A549 (cell line): ENCODE measurements around the gene ANO6. TPM values are rescaled to one million over a fixed set of nuclear protein-coding genes. Genes with fewer than 3 reads are reported as not detected.

ENCODE experiments used
- ATAC-seq, 2 experiments: fragments of 200-7000 bp in 1 of 2; fragments of >200 bp in 1 of 2; cut with Nextera tagmentation in 1 of 2; cut with Tn5 transposase in 1 of 2; 3 replicates each; pipeline versions ENCODE4 v1.8.0 to v1.9.1; 2018 to 2020; ENCODE audit warnings: mild to moderate bottlenecking in 1 of 2, moderate library complexity in 1 of 2
- CTCF ChIA-PET: fragments of 300-600 bp; sonication (Branson Sonifier 250); formaldehyde crosslinking; extraction: SDS; loops from one replicate; lab custom pipeline; 2021; ENCODE audit warnings: antibody characterized with exemption, inconsistent platforms; lab: Yijun Ruan, JAX
- POLR2A ChIA-PET: fragments of 350-600 bp; formaldehyde crosslinking; extraction: SDS; loops from one replicate; lab custom pipeline; 2021; ENCODE audit warnings: antibody characterized with exemption, inconsistent platforms; lab: Yijun Ruan, JAX
- DNase-seq, 2 experiments: peaks; one replicate each; pipeline versions ENCODE4 v3.0.0 to v3.0.0-alpha.2; 2011 to 2016; ENCODE audit warnings: low read depth in 1 of 2, low spot score in 1 of 2
- FAIRE-seq: peaks from 2 replicates; lab custom pipeline; 2011; peaks lifted over from hg19 to GRCh38; lab: Jason Lieb, UNC
- H3K27ac ChIP-seq, 2 experiments: fragments of >200 bp; sonication (Bioruptor Twin); formaldehyde crosslinking; 3 replicates each; pipeline ENCODE4 v1.5.1; 2016 to 2017
- H3K4me1 ChIP-seq: fragments of >200 bp; sonication (Bioruptor Twin); formaldehyde crosslinking; 3 replicates; pipeline ENCODE4 v1.6.1; 2016
- H3K4me2 ChIP-seq: fragments of >200 bp; sonication (Bioruptor Twin); formaldehyde crosslinking; 3 replicates; pipeline ENCODE4 v1.6.1; 2016
- H3K4me3 ChIP-seq: fragments of >200 bp; sonication (Bioruptor Twin); formaldehyde crosslinking; 3 replicates; pipeline ENCODE4 v1.5.1; 2016
- H3K9me3 ChIP-seq: fragments of >200 bp; sonication (Bioruptor Twin); formaldehyde crosslinking; 3 replicates; pipeline ENCODE4 v1.6.1; 2016
- CTCF ChIP-seq: fragments of >200 bp; sonication (Bioruptor Twin); formaldehyde crosslinking; IDR thresholded peaks from 3 replicates; pipeline ENCODE4 v1.5.1; 2016
- EHF ChIP-seq: fragments of 250-450 bp; sonication (Bioruptor Pico); IDR thresholded peaks from 2 replicates; pipeline ENCODE4 v1.5.0; 2020; ENCODE audit warnings: mild to moderate bottlenecking
- EHMT2 ChIP-seq: fragments of 200-600 bp; sonication (generic); IDR thresholded peaks from 2 replicates; pipeline ENCODE4 v1.6.1; 2016; ENCODE audit warnings: antibody characterized with exemption, low read depth, mild to moderate bottlenecking, moderate library complexity
- FOSB ChIP-seq: fragments of 250-450 bp; sonication (Bioruptor Pico); IDR thresholded peaks from 2 replicates; pipeline ENCODE4 v1.5.0; 2020; ENCODE audit warnings: mild to moderate bottlenecking, moderate library complexity
- FOSL2 ChIP-seq, 2 experiments: fragments of 450-650 bp in 1 of 2; fragments of >200 bp in 1 of 2; sonication (Bioruptor Twin) in 1 of 2; formaldehyde crosslinking; IDR thresholded peaks; 2 replicates each; pipeline versions ENCODE4 v1.5.0 to v1.6.1; 2016 to 2020; ENCODE audit warnings: mild to moderate bottlenecking in 1 of 2, moderate library complexity in 1 of 2
- HDAC2 ChIP-seq: fragments of 200-600 bp; sonication (generic); IDR thresholded peaks from 2 replicates; pipeline ENCODE4 v1.6.1; 2016
- HEYL ChIP-seq: fragments of 250-450 bp; sonication (Bioruptor Pico); IDR thresholded peaks from 2 replicates; pipeline ENCODE4 v1.8.0; 2021; ENCODE audit warnings: mild to moderate bottlenecking, moderate library complexity
- JUNB ChIP-seq: fragments of >200 bp; sonication (Bioruptor Twin); formaldehyde crosslinking; IDR thresholded peaks from 2 replicates; pipeline ENCODE4 v1.6.1; 2016
- RARB ChIP-seq: fragments of 250-450 bp; sonication (Bioruptor Pico); IDR thresholded peaks from 2 replicates; pipeline ENCODE4 v1.8.0; 2021; ENCODE audit warnings: mild to moderate bottlenecking, moderate library complexity
- SREBF2 ChIP-seq: fragments of 450-650 bp; IDR thresholded peaks from 2 replicates; pipeline ENCODE4 v1.6.1; 2014; ENCODE audit warnings: mild to moderate bottlenecking, moderate library complexity
- ZFP36 ChIP-seq: fragments of 450-650 bp; IDR thresholded peaks from 2 replicates; pipeline ENCODE4 v1.6.1; 2014; ENCODE audit warnings: borderline replicate concordance; ENCODE audit not compliant: partially characterized antibody
- ZSCAN20 ChIP-seq: fragments of 250-450 bp; sonication (Bioruptor Pico); IDR thresholded peaks from 2 replicates; pipeline ENCODE4 v1.8.0; 2022; ENCODE audit warnings: mild to moderate bottlenecking, moderate library complexity
- WGBS: methylation state at CpG from one replicate; pipeline ENCODE4 v1.1.6; 2017; ENCODE audit errors: missing lambda C conversion rate; 5-methylcytosine and 5-hydroxymethylcytosine counted together
- polyA plus RNA-seq, 4 experiments: library from polyadenylated mRNA; depleted of rRNA in 3 of 4; stranded (reverse); fragments of >200 nt; fragmentation: RNase III in 1 of 4; extraction: RNeasy Plus Mini Kit Qiagen cat#74134 plus additional on column Dnase treatment in 1 of 4; gene quantifications; 2 replicates in 3 of 4; 3 replicates in 1 of 4; pipeline ENCODE4 v1.2.3, GENCODE V29; 2011 to 2017
- TF ChIP-seq, protein P1 (sequence below): fragments of 200-600 bp; sonication (generic); IDR thresholded peaks from 2 replicates; pipeline ENCODE4 v1.6.1; 2016; ENCODE audit warnings: antibody characterized with exemption, mild to moderate bottlenecking, moderate library complexity
- TF ChIP-seq, protein P2 (sequence below): fragments of >200 bp; sonication (Bioruptor Twin); formaldehyde crosslinking; IDR thresholded peaks from 2 replicates; pipeline ENCODE4 v1.6.1; 2016
- TF ChIP-seq, protein P3 (sequence below): IDR thresholded peaks from 2 replicates; pipeline ENCODE4 v1.6.1; 2012

Gene ANO6
- polyA plus RNA-seq, 2 of the 4 experiments (the other 2 are of a cell fraction): 41.7 to 80.0 TPM

DNA sequence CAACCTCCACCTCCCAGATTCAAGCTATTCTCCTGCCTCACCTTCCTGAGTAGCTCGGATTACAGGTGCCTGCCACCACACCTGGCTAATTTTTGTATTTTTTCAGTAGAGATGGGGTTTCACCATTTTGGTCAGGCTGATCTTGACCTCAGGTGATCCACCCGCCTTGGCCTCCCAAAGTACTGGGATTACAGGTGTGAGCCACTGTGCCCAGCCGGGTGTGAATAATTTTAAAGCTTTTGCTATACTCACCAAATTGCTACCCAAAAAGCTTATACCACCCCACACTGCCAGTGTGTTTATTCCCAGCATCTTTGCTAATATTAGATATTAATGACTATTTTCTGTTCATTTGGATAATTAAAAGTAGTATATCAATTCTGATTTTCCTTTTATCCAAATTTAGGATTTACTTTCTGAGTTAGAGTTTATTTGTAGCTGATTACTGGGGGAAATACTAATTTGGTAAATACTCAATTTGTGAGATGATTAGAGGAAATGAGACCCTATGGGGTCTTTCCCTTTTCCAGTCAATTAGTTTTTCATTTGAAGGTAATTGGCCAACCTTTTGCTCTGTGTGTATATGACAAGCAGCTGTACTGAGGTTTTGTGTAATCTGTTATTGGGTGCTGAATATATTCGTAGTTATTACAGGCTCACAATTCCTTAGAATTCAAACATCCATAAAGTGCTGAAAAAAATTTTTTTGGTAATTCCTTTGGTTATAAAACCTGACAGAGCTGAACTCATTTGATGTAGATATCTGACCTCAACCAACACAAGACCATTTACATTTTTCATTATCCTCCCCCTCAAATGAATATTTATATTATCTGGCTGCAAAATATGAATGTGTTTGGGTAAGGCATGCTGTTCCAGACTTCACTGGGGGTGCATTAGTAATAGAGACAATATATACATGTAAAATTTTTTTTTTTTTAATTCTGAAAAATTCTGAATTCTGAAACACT is 73.6 kb downstream of the ANO6 start:
- DNase-seq: no peak
- peaks cover 40% of the 10 kb centered on the region for H3K4me1 ChIP-seq
- no peak overlapping the region for H3K4me3 ChIP-seq
- H3K9me3 ChIP-seq: no peaks in the 10 kb centered on the region
- no peak overlapping the region for H3K4me2 ChIP-seq
- POLR2A ChIA-PET: interaction anchor here (0.7 kb wide), 1 partner anchor 54 kb away, joined by 5 read pairs; no protein-coding TSS in a partner anchor
- WGBS: 93% methylated on average over 4 of the region's 4 CpGs
- TF ChIP-seq RARB (CRISPR knock-in tag) (no peak), HEYL (CRISPR knock-in tag) (no peak), FOSL2 (IDR thresholded peaks at IDR 0.05) (no peak), FOSL2 (CRISPR knock-in tag; IDR thresholded peaks at IDR 0.05) (no peak), SREBF2 (no peak), HDAC2 (no peak), ZSCAN20 (CRISPR knock-in tag) (no peak), ZFP36 (no peak), EHF (no peak), JUNB (no peak), CTCF (no peak)
- TF ChIP-seq, protein P1, sequence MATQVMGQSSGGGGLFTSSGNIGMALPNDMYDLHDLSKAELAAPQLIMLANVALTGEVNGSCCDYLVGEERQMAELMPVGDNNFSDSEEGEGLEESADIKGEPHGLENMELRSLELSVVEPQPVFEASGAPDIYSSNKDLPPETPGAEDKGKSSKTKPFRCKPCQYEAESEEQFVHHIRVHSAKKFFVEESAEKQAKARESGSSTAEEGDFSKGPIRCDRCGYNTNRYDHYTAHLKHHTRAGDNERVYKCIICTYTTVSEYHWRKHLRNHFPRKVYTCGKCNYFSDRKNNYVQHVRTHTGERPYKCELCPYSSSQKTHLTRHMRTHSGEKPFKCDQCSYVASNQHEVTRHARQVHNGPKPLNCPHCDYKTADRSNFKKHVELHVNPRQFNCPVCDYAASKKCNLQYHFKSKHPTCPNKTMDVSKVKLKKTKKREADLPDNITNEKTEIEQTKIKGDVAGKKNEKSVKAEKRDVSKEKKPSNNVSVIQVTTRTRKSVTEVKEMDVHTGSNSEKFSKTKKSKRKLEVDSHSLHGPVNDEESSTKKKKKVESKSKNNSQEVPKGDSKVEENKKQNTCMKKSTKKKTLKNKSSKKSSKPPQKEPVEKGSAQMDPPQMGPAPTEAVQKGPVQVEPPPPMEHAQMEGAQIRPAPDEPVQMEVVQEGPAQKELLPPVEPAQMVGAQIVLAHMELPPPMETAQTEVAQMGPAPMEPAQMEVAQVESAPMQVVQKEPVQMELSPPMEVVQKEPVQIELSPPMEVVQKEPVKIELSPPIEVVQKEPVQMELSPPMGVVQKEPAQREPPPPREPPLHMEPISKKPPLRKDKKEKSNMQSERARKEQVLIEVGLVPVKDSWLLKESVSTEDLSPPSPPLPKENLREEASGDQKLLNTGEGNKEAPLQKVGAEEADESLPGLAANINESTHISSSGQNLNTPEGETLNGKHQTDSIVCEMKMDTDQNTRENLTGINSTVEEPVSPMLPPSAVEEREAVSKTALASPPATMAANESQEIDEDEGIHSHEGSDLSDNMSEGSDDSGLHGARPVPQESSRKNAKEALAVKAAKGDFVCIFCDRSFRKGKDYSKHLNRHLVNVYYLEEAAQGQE: no peak
- TF ChIP-seq, protein P2, sequence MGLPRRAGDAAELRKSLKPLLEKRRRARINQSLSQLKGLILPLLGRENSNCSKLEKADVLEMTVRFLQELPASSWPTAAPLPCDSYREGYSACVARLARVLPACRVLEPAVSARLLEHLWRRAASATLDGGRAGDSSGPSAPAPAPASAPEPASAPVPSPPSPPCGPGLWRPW: no peak
- TF ChIP-seq, all 56 proteins: peak for 0
- ATAC-seq (no peak), FAIRE-seq (no peak)
- H3K27ac ChIP-seq: no peak overlapping the region; a peak in 1 of 6 replicates
- CTCF ChIA-PET: interaction anchor here (0.6 to 5.6 kb wide), 3 partner anchors 20 to 473 kb away, joined by 3 to 27 read pairs (median 3); no protein-coding TSS in a partner anchor

DNA sequence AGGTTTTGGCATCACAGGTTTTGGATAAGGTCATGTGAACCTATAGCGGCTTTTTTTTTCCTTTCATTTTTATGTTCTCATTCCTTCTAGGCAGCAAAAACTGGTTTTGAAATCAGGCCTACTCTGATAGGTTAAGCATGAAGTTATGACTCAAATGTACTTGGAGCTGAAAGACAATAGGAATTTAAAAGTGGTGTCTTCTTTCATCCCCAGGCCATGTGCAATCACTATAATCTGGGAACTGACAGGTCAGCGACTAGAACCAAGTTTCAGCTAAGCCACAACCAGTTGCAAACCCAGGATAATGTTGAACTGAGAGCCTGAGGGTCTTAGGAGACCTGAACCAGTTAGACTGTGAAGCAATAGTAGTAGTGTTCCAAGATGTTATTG is 74.3 kb downstream of the ANO6 start:
- no peak overlapping the region for H3K4me2 ChIP-seq
- ATAC-seq: peak in 1 of 2 experiments; percentile 54; a peak in 3 of 6 replicates
- H3K4me1 ChIP-seq: peaks cover 33% of the 10 kb centered on the region
- H3K9me3 ChIP-seq: no peaks in the 10 kb centered on the region
- no peak for TF ChIP-seq FOSB (CRISPR knock-in tag)
- TF ChIP-seq FOSL2 (IDR thresholded peaks at IDR 0.05): no peak
- TF ChIP-seq FOSL2 (CRISPR knock-in tag; IDR thresholded peaks at IDR 0.05): 0 out of 2 replicates have a peak, but pooled peaks have one; percentile 19
- TF ChIP-seq SREBF2: no peak
- TF ChIP-seq, protein P3, sequence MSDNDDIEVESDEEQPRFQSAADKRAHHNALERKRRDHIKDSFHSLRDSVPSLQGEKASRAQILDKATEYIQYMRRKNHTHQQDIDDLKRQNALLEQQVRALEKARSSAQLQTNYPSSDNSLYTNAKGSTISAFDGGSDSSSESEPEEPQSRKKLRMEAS: no peak
- no peak for TF ChIP-seq EHMT2
- no peak overlapping the region for H3K4me3 ChIP-seq
- H3K27ac ChIP-seq: no peak overlapping the region
- peak in 1 of 2 experiments; percentile 38 for DNase-seq
- POLR2A ChIA-PET: no interaction called here
- no peak for FAIRE-seq
- CTCF ChIA-PET: interaction anchor here (5.6 kb wide), 1 partner anchor 21 kb away, joined by 27 read pairs; no protein-coding TSS in a partner anchor
- WGBS: 92% methylated on average over 2 of the region's 2 CpGs
